Measurements from ENCODE around the gene PIGX.
A peak's percentile ranks its signal among the peaks of the same experiment; 100 is the strongest.

Gene PIGX

DNA sequence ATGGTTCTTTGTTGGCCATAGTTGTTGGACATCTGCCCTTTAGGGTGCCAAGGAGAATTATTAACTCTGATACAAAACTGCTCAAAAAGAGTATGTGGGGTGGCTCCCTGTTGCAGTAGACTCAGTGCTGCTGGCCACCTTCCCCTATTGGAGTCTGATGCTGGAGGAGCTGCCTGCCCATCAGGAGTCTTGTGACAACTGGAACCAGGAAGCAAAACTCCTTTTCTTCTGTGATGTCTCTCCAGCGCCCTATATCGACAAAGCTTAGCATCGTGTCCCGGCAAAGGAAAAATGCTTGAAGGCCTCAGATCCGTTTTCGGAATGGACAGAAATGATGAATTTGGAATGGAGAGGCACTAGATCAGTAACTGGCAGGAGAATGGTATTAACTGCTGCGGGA lies 51.0 kb downstream of the PIGX start:
- no peaks in the 10 kb centered on the region for H3K4me1 ChIP-seq (ENCODE audit: control insufficient read depth, insufficient read depth, low read length)
- H3K9ac ChIP-seq (ENCODE audit: low read length in 2 of 2) = no peak overlapping the region
- no peaks in the 10 kb centered on the region for H3K36me3 ChIP-seq (ENCODE audit: control insufficient read depth in 2 of 2, insufficient read depth in 2 of 2, low read length in 2 of 2)
- H3K9me3 ChIP-seq (ENCODE audit: control insufficient read depth in 2 of 2, low read length in 2 of 2) = no peaks in the 10 kb centered on the region
- H3K27ac ChIP-seq (ENCODE audit: low read length) = no peak overlapping the region
- H3K4me3 ChIP-seq (ENCODE audit: low read length in 2 of 2) = no peak overlapping the region
- H3K27me3 ChIP-seq (ENCODE audit: control insufficient read depth in 1 of 2, insufficient read depth in 2 of 2, low read length in 2 of 2) = no peaks in the 10 kb centered on the region

DNA sequence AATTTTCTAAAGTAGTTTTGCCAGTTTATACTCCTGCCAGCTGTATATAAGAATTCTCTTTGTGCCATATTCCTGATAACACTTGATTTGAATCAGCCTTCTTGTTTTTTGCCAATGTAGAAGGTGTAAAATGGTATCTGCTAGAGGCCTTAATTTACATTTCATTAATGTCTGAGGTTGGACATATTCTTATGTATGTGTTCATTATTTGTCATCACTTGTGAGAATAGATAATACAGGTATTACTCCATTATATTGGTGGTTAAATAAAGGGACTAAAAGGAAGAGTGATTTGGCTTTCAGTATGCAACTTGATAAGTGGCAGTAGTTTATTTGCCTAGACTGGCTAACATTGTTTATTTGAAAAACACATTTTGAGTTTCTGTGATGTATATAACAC lies 53.3 kb downstream of the PIGX start:
- Histone ChIP-seq H3K4me3 (ENCODE audit: low read length in 2 of 2) (no peak overlapping the region), H3K36me3 (ENCODE audit: control insufficient read depth in 2 of 2, insufficient read depth in 2 of 2, low read length in 2 of 2) (no peaks in the 10 kb centered on the region), H3K9me3 (ENCODE audit: control insufficient read depth in 2 of 2, low read length in 2 of 2) (no peaks in the 10 kb centered on the region), H3K27me3 (ENCODE audit: control insufficient read depth in 1 of 2, insufficient read depth in 2 of 2, low read length in 2 of 2) (no peaks in the 10 kb centered on the region), H3K4me1 (ENCODE audit: control insufficient read depth, insufficient read depth, low read length) (no peaks in the 10 kb centered on the region), H3K27ac (ENCODE audit: low read length) (no peak overlapping the region), H3K9ac (ENCODE audit: low read length in 2 of 2) (no peak overlapping the region)

DNA sequence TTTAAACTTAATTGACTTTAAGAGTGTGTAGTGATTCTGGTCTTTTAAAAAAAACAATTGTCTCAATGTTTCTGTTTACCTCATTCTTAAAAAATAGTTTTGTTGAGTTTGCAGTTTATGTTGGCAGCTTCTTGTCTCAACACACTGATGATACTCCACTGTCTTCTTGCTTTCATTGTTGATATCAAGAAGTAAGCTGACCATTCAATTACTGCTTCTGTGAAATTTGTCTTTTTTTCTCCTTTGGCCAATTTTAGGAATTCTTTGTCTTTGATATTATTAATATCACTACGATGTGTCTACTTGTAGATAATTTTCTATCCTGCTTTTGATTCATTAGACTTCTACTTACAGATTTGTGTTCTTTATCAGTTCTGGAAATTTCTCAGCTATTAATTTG lies 58.9 kb downstream of the PIGX start:
- H3K9ac ChIP-seq (ENCODE audit: low read length in 2 of 2) = no peak overlapping the region
- H3K36me3 ChIP-seq (ENCODE audit: control insufficient read depth in 2 of 2, insufficient read depth in 2 of 2, low read length in 2 of 2) = no peaks in the 10 kb centered on the region
- no peaks in the 10 kb centered on the region for H3K27me3 ChIP-seq (ENCODE audit: control insufficient read depth in 1 of 2, insufficient read depth in 2 of 2, low read length in 2 of 2)
- H3K4me3 ChIP-seq (ENCODE audit: low read length in 2 of 2) = no peak overlapping the region
- no peak overlapping the region for H3K27ac ChIP-seq (ENCODE audit: low read length)
- H3K4me1 ChIP-seq (ENCODE audit: control insufficient read depth, insufficient read depth, low read length) = peaks cover 3% of the 10 kb centered on the region
- H3K9me3 ChIP-seq (ENCODE audit: control insufficient read depth in 2 of 2, low read length in 2 of 2) = no peaks in the 10 kb centered on the region

DNA sequence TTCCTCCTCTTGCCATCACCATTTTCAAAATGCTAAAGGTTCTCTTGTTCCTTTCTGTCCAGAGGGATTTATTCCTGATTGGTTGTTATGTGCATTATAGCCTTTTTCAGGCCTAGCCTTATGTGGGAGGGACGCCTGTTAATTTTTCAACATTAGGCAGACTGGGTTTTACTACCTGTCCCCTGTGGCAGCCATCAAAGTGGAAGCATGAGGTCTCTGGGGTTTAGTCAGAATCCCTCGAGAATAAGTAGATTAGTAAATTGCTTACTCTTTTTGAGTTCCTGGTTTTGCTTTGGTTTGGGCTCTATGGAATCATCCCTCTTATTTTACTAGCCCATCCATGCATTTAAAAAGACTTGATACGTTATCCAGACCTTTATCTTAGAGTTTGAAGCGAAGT lies 59.9 kb downstream of the PIGX start:
- H3K27me3 ChIP-seq (ENCODE audit: control insufficient read depth in 1 of 2, insufficient read depth in 2 of 2, low read length in 2 of 2) = no peaks in the 10 kb centered on the region
- H3K27ac ChIP-seq (ENCODE audit: low read length) = no peak overlapping the region
- no peaks in the 10 kb centered on the region for H3K9me3 ChIP-seq (ENCODE audit: control insufficient read depth in 2 of 2, low read length in 2 of 2)
- peaks cover 3% of the 10 kb centered on the region for H3K4me1 ChIP-seq (ENCODE audit: control insufficient read depth, insufficient read depth, low read length)
- H3K36me3 ChIP-seq (ENCODE audit: control insufficient read depth in 2 of 2, insufficient read depth in 2 of 2, low read length in 2 of 2) = no peaks in the 10 kb centered on the region
- no peak overlapping the region for H3K4me3 ChIP-seq (ENCODE audit: low read length in 2 of 2)
- no peak overlapping the region for H3K9ac ChIP-seq (ENCODE audit: low read length in 2 of 2)

DNA sequence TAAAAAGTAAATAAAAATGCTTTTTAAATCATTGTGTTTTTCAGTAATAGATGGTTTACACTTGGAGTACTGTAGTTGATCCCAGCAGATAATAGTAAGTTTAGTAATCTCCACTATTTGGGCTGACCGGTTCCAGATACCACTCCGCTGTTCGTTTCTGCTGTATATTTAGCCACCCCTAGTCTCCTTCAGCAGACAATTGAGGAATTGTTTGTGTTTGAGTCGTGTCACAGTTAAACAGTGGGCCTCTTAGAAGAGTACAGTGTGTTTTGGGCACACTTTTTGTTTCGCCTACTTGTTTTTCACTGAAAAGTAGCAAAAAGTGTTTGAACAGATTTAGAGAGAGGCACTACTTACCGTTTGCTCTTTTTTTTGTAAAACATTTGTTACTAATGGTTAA lies 60.7 kb downstream of the PIGX start:
- H3K36me3 ChIP-seq (ENCODE audit: control insufficient read depth in 2 of 2, insufficient read depth in 2 of 2, low read length in 2 of 2) = no peaks in the 10 kb centered on the region
- H3K9me3 ChIP-seq (ENCODE audit: control insufficient read depth in 2 of 2, low read length in 2 of 2) = no peaks in the 10 kb centered on the region
- no peak overlapping the region for H3K4me3 ChIP-seq (ENCODE audit: low read length in 2 of 2)
- peaks cover 3% of the 10 kb centered on the region for H3K4me1 ChIP-seq (ENCODE audit: control insufficient read depth, insufficient read depth, low read length)
- H3K9ac ChIP-seq (ENCODE audit: low read length in 2 of 2) = no peak overlapping the region
- H3K27me3 ChIP-seq (ENCODE audit: control insufficient read depth in 1 of 2, insufficient read depth in 2 of 2, low read length in 2 of 2) = no peaks in the 10 kb centered on the region
- no peak overlapping the region for H3K27ac ChIP-seq (ENCODE audit: low read length)

DNA sequence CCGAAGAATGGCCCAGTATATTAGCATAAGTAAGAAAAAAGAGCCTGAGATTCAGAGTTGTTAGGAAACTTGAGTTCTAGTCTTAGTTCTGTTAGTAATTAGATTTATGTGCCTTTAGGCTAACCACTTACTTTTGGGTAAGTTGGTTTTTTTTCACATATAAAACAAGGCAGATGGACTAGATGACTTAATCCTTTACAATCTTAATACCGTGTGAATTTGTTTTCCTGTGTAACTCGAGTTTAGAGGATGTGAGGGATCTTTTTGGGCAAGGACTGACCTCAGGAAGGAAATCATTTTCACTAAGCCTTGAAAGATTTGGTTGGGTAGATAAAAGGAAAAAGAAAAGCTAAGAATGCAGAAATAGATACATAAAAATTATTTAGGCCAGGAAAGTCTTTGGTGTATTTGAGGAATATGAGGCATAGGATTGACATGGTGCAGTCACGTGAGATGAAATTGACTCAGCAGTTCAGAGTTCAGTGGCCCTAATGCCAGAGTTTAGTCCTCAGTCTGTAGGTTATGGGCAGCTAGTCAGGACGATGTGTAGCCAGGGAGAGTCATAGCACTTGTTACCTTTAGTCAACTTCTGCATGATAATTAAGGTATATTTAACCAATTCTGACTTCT lies 62.1 kb downstream of the PIGX start:
- Histone ChIP-seq H3K9me3 (ENCODE audit: control insufficient read depth in 2 of 2, low read length in 2 of 2) (no peaks in the 10 kb centered on the region), H3K27me3 (ENCODE audit: control insufficient read depth in 1 of 2, insufficient read depth in 2 of 2, low read length in 2 of 2) (no peaks in the 10 kb centered on the region), H3K4me1 (ENCODE audit: control insufficient read depth, insufficient read depth, low read length) (peaks cover 3% of the 10 kb centered on the region), H3K9ac (ENCODE audit: low read length in 2 of 2) (no peak overlapping the region), H3K36me3 (ENCODE audit: control insufficient read depth in 2 of 2, insufficient read depth in 2 of 2, low read length in 2 of 2) (no peaks in the 10 kb centered on the region), H3K27ac (ENCODE audit: low read length) (no peak overlapping the region), H3K4me3 (ENCODE audit: low read length in 2 of 2) (no peak overlapping the region)

DNA sequence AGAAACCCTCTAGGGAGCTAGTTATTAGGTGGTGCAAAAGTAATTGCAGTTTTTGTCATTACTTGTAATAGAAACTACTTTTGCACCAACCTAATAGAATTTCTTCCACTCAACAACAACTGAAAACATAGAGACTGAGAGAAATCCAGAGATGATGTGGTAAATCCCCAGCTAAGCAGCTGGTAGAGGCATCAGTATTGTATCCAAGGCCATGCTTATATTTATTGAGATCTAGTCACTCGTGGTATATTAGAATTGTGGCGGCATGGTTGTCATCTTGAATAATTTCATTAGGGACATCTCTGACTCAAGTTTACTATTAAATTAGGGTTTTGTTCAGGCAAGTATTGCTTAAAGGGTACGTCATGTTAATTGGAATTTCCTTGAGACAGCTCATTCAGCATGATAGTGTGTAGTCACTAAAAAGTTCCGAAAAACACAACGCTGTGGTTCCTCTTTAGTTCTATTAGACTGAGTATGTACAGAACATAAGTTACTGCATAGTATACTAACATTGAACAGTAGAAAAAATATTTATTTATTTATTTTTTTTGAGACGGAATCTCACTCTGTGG lies 62.8 kb downstream of the PIGX start:
- Histone ChIP-seq H3K4me1 (ENCODE audit: control insufficient read depth, insufficient read depth, low read length) (peaks cover 3% of the 10 kb centered on the region), H3K9me3 (ENCODE audit: control insufficient read depth in 2 of 2, low read length in 2 of 2) (no peaks in the 10 kb centered on the region), H3K36me3 (ENCODE audit: control insufficient read depth in 2 of 2, insufficient read depth in 2 of 2, low read length in 2 of 2) (no peaks in the 10 kb centered on the region), H3K4me3 (ENCODE audit: low read length in 2 of 2) (no peak overlapping the region), H3K27me3 (ENCODE audit: control insufficient read depth in 1 of 2, insufficient read depth in 2 of 2, low read length in 2 of 2) (no peaks in the 10 kb centered on the region), H3K9ac (ENCODE audit: low read length in 2 of 2) (no peak overlapping the region), H3K27ac (ENCODE audit: low read length) (no peak overlapping the region)

DNA sequence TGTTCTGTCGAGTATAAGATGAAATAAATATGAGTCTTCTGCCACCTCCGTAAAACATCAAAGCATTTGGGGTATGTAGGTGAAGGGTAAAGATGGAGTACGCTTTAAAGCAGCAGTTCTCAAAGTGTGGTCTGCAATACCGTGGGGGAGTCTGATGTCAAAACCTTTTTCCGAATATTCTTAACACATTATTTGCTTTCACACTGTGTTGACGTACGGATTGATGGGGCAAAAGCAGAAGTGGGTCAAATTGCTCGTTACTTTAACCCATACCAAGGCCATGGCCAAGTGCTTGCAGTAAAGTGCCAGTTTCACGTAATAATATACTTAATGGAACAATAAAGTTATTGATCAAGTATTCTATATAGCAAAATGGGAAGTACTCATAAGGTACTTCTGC lies 63.8 kb downstream of the PIGX start:
- Histone ChIP-seq H3K4me1 (ENCODE audit: control insufficient read depth, insufficient read depth, low read length) (peaks cover 3% of the 10 kb centered on the region), H3K27ac (ENCODE audit: low read length) (no peak overlapping the region), H3K27me3 (ENCODE audit: control insufficient read depth in 1 of 2, insufficient read depth in 2 of 2, low read length in 2 of 2) (no peaks in the 10 kb centered on the region), H3K4me3 (ENCODE audit: low read length in 2 of 2) (no peak overlapping the region), H3K9me3 (ENCODE audit: control insufficient read depth in 2 of 2, low read length in 2 of 2) (no peaks in the 10 kb centered on the region), H3K36me3 (ENCODE audit: control insufficient read depth in 2 of 2, insufficient read depth in 2 of 2, low read length in 2 of 2) (no peaks in the 10 kb centered on the region), H3K9ac (ENCODE audit: low read length in 2 of 2) (no peak overlapping the region)

DNA sequence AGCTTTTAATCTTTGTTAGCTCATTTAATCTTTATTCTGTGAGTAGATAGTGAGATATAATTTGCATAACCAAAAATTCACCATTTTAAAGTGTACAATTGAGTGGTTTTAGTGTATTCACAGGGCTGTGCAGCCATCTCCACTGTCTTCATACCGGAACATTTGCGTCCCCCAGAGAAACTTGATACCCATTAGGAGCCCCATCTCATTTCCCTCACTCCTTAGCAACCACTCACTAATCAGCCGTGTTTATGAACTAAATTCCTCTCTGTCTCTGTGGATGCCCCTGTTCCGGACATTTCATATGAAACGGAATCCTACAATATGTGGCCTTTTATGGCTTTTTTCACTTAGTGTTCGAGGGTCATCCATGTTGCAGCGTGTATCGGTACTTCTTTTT lies 65.7 kb downstream of the PIGX start:
- H3K9ac ChIP-seq (ENCODE audit: low read length in 2 of 2) = no peak overlapping the region
- no peak overlapping the region for H3K4me3 ChIP-seq (ENCODE audit: low read length in 2 of 2)
- no peaks in the 10 kb centered on the region for H3K4me1 ChIP-seq (ENCODE audit: control insufficient read depth, insufficient read depth, low read length)
- H3K27me3 ChIP-seq (ENCODE audit: control insufficient read depth in 1 of 2, insufficient read depth in 2 of 2, low read length in 2 of 2) = no peaks in the 10 kb centered on the region
- peak overlapping the region; percentile 19 for H3K27ac ChIP-seq (ENCODE audit: low read length)
- H3K9me3 ChIP-seq (ENCODE audit: control insufficient read depth in 2 of 2, low read length in 2 of 2) = no peaks in the 10 kb centered on the region
- peaks cover 0 to 4% of the 10 kb centered on the region in 2 donors for H3K36me3 ChIP-seq (ENCODE audit: control insufficient read depth in 2 of 2, insufficient read depth in 2 of 2, low read length in 2 of 2)

DNA sequence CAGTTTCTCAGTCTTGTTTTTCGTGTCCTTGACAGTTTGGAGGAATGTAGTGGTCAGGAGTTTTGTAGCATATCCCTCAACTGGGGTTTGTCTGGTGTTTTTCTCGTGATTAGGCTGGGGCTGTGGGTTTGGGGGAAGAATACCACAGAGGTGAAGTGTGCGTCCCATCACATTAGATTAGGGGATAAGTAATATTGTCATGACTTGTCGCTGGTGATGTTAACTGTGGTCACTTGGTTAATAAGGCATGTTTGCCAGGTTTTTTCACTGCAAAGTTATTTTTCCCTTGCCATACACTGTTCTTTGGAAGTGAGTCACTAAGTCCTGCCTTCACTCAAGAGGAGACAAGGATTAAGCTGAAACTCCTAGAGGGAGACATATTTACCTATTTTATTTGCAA lies 66.6 kb downstream of the PIGX start:
- Histone ChIP-seq H3K27ac (ENCODE audit: low read length) (peak overlapping the region; percentile 60), H3K4me1 (ENCODE audit: control insufficient read depth, insufficient read depth, low read length) (no peaks in the 10 kb centered on the region)

DNA sequence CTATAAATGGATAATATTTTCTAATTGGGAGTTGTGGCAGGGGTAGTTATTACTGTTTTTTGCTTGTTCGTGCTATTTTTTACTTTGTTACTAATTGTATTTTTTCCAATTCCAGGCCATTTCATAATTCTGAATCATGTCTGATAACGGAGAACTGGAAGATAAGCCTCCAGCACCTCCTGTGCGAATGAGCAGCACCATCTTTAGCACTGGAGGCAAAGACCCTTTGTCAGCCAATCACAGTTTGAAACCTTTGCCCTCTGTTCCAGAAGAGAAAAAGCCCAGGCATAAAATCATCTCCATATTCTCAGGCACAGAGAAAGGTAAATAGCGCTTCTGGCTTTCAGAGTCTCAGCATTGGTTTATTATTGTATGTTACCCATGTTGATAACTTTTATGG lies 70.3 kb downstream of the PIGX start:
- Histone ChIP-seq H3K36me3 (ENCODE audit: control insufficient read depth in 2 of 2, insufficient read depth in 2 of 2, low read length in 2 of 2) (peaks cover 8 to 10% of the 10 kb centered on the region in 2 donors), H3K27me3 (ENCODE audit: control insufficient read depth in 1 of 2, insufficient read depth in 2 of 2, low read length in 2 of 2) (no peaks in the 10 kb centered on the region), H3K27ac (ENCODE audit: low read length) (no peak overlapping the region), H3K9ac (ENCODE audit: low read length in 2 of 2) (no peak overlapping the region), H3K4me3 (ENCODE audit: low read length in 2 of 2) (no peak overlapping the region), H3K4me1 (ENCODE audit: control insufficient read depth, insufficient read depth, low read length) (no peaks in the 10 kb centered on the region), H3K9me3 (ENCODE audit: control insufficient read depth in 2 of 2, low read length in 2 of 2) (no peaks in the 10 kb centered on the region)

More for the DNA sequence above, 66.6 kb downstream of the PIGX start:
- Histone ChIP-seq H3K27me3 (ENCODE audit: control insufficient read depth in 1 of 2, insufficient read depth in 2 of 2, low read length in 2 of 2) (no peaks in the 10 kb centered on the region), H3K9me3 (ENCODE audit: control insufficient read depth in 2 of 2, low read length in 2 of 2) (no peaks in the 10 kb centered on the region), H3K36me3 (ENCODE audit: control insufficient read depth in 2 of 2, insufficient read depth in 2 of 2, low read length in 2 of 2) (peaks cover 8% of the 10 kb centered on the region in 2 donors), H3K9ac (ENCODE audit: low read length in 2 of 2) (peak overlapping the region in 1 of 2 donors; percentile 13), H3K4me3 (ENCODE audit: low read length in 2 of 2) (peak overlapping the region in 1 of 2 donors; percentile 24)
